Transverse colon (tissue), 4 donors: ENCODE measurements around the gene NSD2. TPM values are rescaled to one million over a fixed set of nuclear protein-coding genes. Genes with fewer than 3 reads are reported as not detected.

Source experiments
- DNase-seq: peaks from one replicate; pipeline ENCODE4 v3.0.0-alpha.2; 2019
- H3K27ac ChIP-seq, 4 donors: fragments of 200-600 bp; sonication (generic); 2 replicates each; pipeline ENCODE4 v1.5.1; 2016 to 2018; ENCODE audit warnings: inconsistent platforms in 4 of 4
- H3K27me3 ChIP-seq: fragments of 200-600 bp; sonication (generic); 2 replicates; pipeline ENCODE4 v1.5.1; 2017; ENCODE audit warnings: inconsistent platforms
- H3K36me3 ChIP-seq, 4 donors: fragments of 200-600 bp; sonication (generic); 2 replicates each; pipeline ENCODE4 v1.5.1; 2017 to 2019; ENCODE audit warnings: inconsistent platforms in 4 of 4
- H3K4me1 ChIP-seq, 4 donors: fragments of 200-600 bp; sonication (generic); 2 replicates each; pipeline ENCODE4 v1.5.1; 2017 to 2020; ENCODE audit warnings: inconsistent platforms in 4 of 4
- H3K4me3 ChIP-seq, 4 donors: fragments of 200-600 bp; sonication (generic); 1 replicate in 1 of 4; 2 replicates in 3 of 4; pipeline versions ENCODE4 v1.5.1 to v1.6.1; 2017 to 2019; ENCODE audit warnings: inconsistent platforms in 4 of 4
- H3K9me3 ChIP-seq, 2 donors: fragments of 200-600 bp; sonication (generic); 2 replicates each; pipeline ENCODE4 v1.5.1; 2017 to 2019; ENCODE audit warnings: inconsistent platforms in 2 of 2
- EP300 ChIP-seq: sonication (generic); formaldehyde crosslinking; IDR thresholded peaks from one replicate; pipeline ENCODE4 v1.6.1; 2017; ENCODE audit warnings: antibody characterized with exemption, low read depth
- POLR2A ChIP-seq: fragments of 450-650 bp; IDR thresholded peaks from one replicate; pipeline ENCODE4 v1.6.1; 2016; ENCODE audit warnings: antibody characterized with exemption, mild to moderate bottlenecking, moderate library complexity
- POLR2AphosphoS5 ChIP-seq, 3 donors: sonication (generic); formaldehyde crosslinking; IDR thresholded peaks; one replicate each; pipeline ENCODE4 v1.6.1; 2016; ENCODE audit warnings: antibody characterized with exemption in 3 of 3
- WGBS, 2 donors: methylation state at CpG; one replicate each; pipeline ENCODE4 v1.1.5; 2018; ENCODE audit warnings: low coverage in 1 of 2; 5-methylcytosine and 5-hydroxymethylcytosine counted together
- in situ Hi-C, 4 donors: fragments of 200-750 bp; cut with MboI; loops; one replicate each; pipeline versions ENCODE4 v1.15.0 to v1.15.1; 2017; ENCODE audit warnings: low sequenced_read_pairs in 3 of 4, low pct_ligation_motif_present in 1 of 4, low pct_unique_long_range_greater_than_20kb in 1 of 4
- intact Hi-C: fragments of 100-400 bp; cut with DNase I; formaldehyde crosslinking; loops from one replicate; pipeline ENCODE4 v1.15.1; 2023; ENCODE audit warnings: low total_unique reads
- total RNA-seq, 4 donors: library from RNA; depleted of rRNA; stranded (reverse); fragments of >200 nt; gene quantifications; one replicate each; pipeline ENCODE4 v1.1.0, GENCODE V29; 2016
- TF ChIP-seq, protein P1 (sequence below), 5 experiments: fragments of 200-600 bp in 3 of 5; fragments of 450-650 bp in 2 of 5; sonication (generic) in 3 of 5; IDR thresholded peaks; 1 replicate in 2 of 5; 2 replicates in 3 of 5; pipeline ENCODE4 v1.5.1; 2016 to 2017; ENCODE audit warnings: antibody characterized with exemption in 5 of 5, inconsistent platforms in 3 of 5, mild to moderate bottlenecking in 2 of 5, moderate library complexity in 1 of 5

Gene NSD2
- total RNA-seq, 4 donors from 2014 or later = 78.4 to 591 (median 158) TPM

DNA sequence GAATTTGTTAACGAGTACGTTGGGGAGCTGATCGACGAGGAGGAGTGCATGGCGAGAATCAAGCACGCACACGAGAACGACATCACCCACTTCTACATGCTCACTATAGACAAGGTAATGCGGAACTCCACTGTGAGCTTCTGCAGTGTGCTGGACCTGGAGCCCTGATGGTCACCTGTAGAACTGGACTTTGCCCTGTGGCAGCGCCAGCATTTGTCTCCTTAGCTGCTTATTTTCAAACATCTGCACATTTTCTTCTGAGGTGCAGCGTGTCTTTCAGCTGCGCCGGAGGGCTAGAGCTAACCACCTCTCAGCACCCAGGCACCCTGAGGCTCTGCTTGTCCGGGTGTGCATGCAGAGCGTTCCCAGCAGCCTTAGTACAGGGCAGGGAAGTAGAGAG, 89.8 kb downstream of the NSD2 start:
- intact Hi-C loops (no loop called here), in situ Hi-C loops (loop anchor here in 1 of 4 donors (25.0 kb wide), 1 partner anchor 226 kb away; no protein-coding TSS in a partner anchor)
- H3K9me3 ChIP-seq = no peaks in the 10 kb centered on the region
- H3K27ac ChIP-seq = no peak overlapping the region
- H3K4me1 ChIP-seq = no peaks in the 10 kb centered on the region
- no peak for TF ChIP-seq POLR2AphosphoS5 (IDR thresholded peaks at IDR 0.05)
- TF ChIP-seq, protein P1, sequence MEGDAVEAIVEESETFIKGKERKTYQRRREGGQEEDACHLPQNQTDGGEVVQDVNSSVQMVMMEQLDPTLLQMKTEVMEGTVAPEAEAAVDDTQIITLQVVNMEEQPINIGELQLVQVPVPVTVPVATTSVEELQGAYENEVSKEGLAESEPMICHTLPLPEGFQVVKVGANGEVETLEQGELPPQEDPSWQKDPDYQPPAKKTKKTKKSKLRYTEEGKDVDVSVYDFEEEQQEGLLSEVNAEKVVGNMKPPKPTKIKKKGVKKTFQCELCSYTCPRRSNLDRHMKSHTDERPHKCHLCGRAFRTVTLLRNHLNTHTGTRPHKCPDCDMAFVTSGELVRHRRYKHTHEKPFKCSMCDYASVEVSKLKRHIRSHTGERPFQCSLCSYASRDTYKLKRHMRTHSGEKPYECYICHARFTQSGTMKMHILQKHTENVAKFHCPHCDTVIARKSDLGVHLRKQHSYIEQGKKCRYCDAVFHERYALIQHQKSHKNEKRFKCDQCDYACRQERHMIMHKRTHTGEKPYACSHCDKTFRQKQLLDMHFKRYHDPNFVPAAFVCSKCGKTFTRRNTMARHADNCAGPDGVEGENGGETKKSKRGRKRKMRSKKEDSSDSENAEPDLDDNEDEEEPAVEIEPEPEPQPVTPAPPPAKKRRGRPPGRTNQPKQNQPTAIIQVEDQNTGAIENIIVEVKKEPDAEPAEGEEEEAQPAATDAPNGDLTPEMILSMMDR (IDR thresholded peaks at IDR 0.05) = no peak
- TF ChIP-seq POLR2A = no peak
- TF ChIP-seq EP300 = no peak
- 90 to 92% methylated on average over 2 to 15 of the region's 15 CpGs for WGBS, 2 donors
- H3K27me3 ChIP-seq = no peaks in the 10 kb centered on the region
- H3K4me3 ChIP-seq = no peak overlapping the region
- peaks cover 0 to 32% (median 5%) of the 10 kb centered on the region in 4 donors for H3K36me3 ChIP-seq
- no peak for DNase-seq

DNA sequence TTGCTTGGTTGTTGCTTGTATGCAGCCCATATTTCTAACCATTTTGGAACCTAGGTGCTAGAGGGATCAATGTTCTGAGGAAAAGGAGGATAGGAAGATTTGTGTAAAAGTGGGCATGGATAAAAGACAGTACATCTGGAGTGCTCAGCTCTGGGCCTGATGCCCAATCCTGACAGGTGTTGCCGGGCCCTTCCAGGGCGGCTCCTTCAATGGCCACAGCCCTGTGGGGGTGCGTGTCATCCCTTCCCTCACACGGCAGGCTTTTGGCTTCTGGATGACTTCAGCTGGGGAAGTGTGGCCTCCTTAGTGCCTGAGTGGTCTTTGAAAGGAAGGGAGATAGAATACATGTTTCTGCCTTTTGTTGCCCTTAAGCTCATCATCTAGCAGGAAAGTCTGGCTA, 90.4 kb downstream of the NSD2 start:
- peaks cover 0 to 32% (median 5%) of the 10 kb centered on the region in 4 donors for H3K36me3 ChIP-seq
- no peak for TF ChIP-seq POLR2A
- TF ChIP-seq, protein P1 (IDR thresholded peaks at IDR 0.05) = no peak
- TF ChIP-seq EP300 = no peak
- no peak for TF ChIP-seq POLR2AphosphoS5 (IDR thresholded peaks at IDR 0.05)
- WGBS, 2 donors = 70% methylated on average over 2 to 4 of the region's 4 CpGs
- in situ Hi-C loops (loop anchor here in 1 of 4 donors (25.0 kb wide), 1 partner anchor 226 kb away; no protein-coding TSS in a partner anchor), intact Hi-C loops (no loop called here)
- DNase-seq = no peak
- H3K4me3 ChIP-seq = no peak overlapping the region
- no peaks in the 10 kb centered on the region for H3K27me3 ChIP-seq
- H3K4me1 ChIP-seq = no peaks in the 10 kb centered on the region
- no peak overlapping the region for H3K27ac ChIP-seq
- no peaks in the 10 kb centered on the region for H3K9me3 ChIP-seq

DNA sequence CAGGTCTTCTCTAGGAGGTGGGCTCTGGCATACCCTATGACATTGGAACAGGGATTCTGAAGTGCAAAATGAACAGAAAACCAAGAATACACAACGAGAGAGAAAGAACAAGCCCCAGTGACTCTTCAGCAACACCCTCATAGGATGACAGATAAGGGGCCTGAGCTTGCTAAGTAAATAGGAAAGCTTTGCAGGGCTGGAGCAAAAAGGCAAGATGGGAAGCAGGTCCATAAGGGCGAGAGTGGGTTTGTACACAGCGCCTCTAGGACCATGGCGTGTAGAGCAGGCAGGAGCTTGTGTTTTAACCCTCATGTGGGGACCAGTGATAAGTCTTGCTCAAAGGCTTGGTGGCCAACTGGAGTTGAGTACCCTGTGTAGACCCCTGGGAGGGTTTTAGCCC, 91.8 kb downstream of the NSD2 start:
- in situ Hi-C loops = loop anchor here in 1 of 4 donors (25.0 kb wide), 1 partner anchor 224 kb away; no protein-coding TSS in a partner anchor
- 67 to 96% methylated on average over 1 to 4 of the region's 4 CpGs for WGBS, 2 donors
- no peak for DNase-seq
- no peaks in the 10 kb centered on the region for H3K27me3 ChIP-seq
- intact Hi-C loops = no loop called here
- H3K4me1 ChIP-seq = no peaks in the 10 kb centered on the region
- no peak overlapping the region for H3K4me3 ChIP-seq
- H3K36me3 ChIP-seq = peaks cover 0 to 27% (median 5%) of the 10 kb centered on the region in 4 donors
- TF ChIP-seq, protein P1 (IDR thresholded peaks at IDR 0.05) = no peak
- no peak for TF ChIP-seq POLR2A
- TF ChIP-seq POLR2AphosphoS5 (IDR thresholded peaks at IDR 0.05) = no peak
- TF ChIP-seq EP300 = no peak
- H3K9me3 ChIP-seq = no peaks in the 10 kb centered on the region
- no peak overlapping the region for H3K27ac ChIP-seq

DNA sequence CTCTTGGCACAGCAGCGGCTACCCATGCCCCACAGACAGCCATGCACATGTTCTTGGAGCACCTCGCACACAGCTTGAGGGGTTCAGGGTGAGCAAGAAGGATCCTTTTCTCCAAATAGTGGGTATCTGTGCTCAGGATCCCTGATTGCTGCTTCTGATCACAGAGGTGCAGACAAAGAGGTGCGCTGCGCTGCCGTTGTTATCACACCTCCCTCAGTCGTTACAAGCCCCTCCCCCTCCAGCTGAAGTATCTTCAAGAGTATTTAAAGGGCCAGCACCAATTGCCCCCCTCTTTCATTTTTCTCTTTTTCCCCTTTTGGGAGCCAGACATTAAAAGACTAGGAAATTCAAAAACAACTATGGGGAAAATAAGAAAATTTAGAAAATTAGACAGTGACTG, 93.2 kb downstream of the NSD2 start:
- H3K4me3 ChIP-seq = no peak overlapping the region
- DNase-seq = no peak
- H3K36me3 ChIP-seq = peaks cover 0 to 17% (median 7%) of the 10 kb centered on the region in 4 donors
- no peaks in the 10 kb centered on the region for H3K4me1 ChIP-seq
- TF ChIP-seq, protein P1 (IDR thresholded peaks at IDR 0.05) = no peak
- TF ChIP-seq POLR2A (no peak), POLR2AphosphoS5 (IDR thresholded peaks at IDR 0.05) (no peak), EP300 (no peak)
- no peaks in the 10 kb centered on the region for H3K27me3 ChIP-seq
- H3K9me3 ChIP-seq = no peaks in the 10 kb centered on the region
- in situ Hi-C loops (loop anchor here in 1 of 4 donors (25.0 kb wide), 1 partner anchor 223 kb away; no protein-coding TSS in a partner anchor), intact Hi-C loops (no loop called here)
- H3K27ac ChIP-seq = no peak overlapping the region
- 70 to 73% methylated on average over 5 to 6 of the region's 6 CpGs for WGBS, 2 donors
